Forelimb muscle (tissue), 1 donor: Measurements from ENCODE around the gene CTPS1. TPM values are rescaled to one million over a fixed set of nuclear protein-coding genes. Genes with fewer than 3 reads are reported as not detected.

Experiments used
- DNase-seq: peaks from one replicate; pipeline ENCODE4 v3.0.0-alpha.2; 2013; ENCODE audit warnings: low read depth
- polyA plus RNA-seq: library from polyadenylated mRNA; unstranded; fragments of 120-200 nt; gene quantifications from one replicate; pipeline ENCODE4 v1.2.1, GENCODE V29; 2013; ENCODE audit not compliant: insufficient read length

CTPS1 gene
- polyA plus RNA-seq, 1 donor, result 18.9 TPM

- no peak for DNase-seq
These were observed 17.6 kb downstream of the CTPS1 start for GRCh38 chr1:40997096-40997495.

GRCh38 chr1:40998668-40999067, 19.2 kb downstream of the CTPS1 start:
- DNase-seq, result no peak

DNA sequence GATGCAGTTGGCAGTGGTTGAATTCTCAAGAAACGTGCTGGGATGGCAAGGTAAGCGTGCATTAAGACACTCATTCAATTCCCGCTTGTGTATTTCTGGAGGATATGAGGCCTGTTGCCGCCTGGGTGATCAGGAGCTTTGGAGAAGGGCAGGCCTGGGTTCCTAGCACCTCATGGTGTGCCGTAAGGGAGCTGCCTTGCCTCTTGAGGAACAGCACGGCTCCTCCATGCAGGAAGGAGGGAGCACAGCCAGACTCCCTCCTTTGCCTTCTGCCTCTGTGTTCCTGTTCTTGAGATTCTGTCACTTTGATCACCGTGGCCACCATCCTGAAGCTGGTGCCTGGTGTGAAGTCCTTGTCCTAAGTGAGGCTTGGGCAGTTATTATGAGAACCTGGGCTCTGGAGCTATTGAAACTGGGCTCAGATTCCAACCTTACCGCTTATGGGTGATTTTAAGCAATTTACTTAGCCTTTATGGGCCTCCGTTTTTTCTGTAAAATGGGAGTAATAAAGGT, 23.7 kb downstream of the CTPS1 start:
- DNase-seq, result no peak

DNA sequence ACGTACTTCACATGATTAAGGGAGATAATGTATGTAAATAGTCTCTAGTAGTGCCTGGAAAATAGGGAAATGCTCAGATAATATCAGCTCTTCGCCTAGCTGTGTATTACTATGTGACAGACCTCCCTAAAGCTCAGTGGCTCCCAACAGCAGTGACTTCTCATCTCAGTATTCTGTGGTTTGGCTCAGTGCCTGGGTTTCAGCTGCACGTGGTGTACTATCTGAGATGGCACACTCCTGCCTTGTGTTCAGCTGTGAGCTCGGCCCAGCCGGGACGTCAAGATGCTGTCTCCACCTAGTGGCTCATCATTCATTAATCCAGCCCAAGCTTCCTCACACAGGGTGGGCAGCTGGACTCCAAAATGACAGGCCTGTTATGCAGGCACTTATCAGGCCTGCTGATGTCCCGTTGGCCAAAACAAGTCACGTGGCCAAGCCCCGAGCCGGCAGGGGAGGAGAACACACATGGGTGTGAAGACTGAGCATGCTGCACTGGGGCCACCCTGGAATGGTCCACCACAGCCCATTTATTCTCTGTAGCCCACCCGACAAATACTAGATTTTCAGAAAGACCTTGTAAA, 24.2 kb downstream of the CTPS1 start:
- DNase-seq, result peak; percentile 77

- no peak for DNase-seq
These were observed 26.4 kb downstream of the CTPS1 start for GRCh38 chr1:41005876-41006275.

- no peak for DNase-seq
These were observed 27.7 kb downstream of the CTPS1 start for GRCh38 chr1:41006942-41007865.

- no peak for DNase-seq
These were observed 30.0 kb downstream of the CTPS1 start for GRCh38 chr1:41009466-41009865.

- no peak for DNase-seq
These were observed 30.8 kb downstream of the CTPS1 start for GRCh38 chr1:41010345-41010744.

- DNase-seq, result no peak
These were observed 33.5 kb downstream of the CTPS1 start for GRCh38 chr1:41013024-41013423.

- DNase-seq, result no peak
These were observed 34.3 kb downstream of the CTPS1 start for GRCh38 chr1:41013796-41014195.

GRCh38 chr1:41014871-41015270, 35.4 kb downstream of the CTPS1 start:
- DNase-seq, result no peak

GRCh38 chr1:41015281-41015896, 35.9 kb downstream of the CTPS1 start:
- DNase-seq, result no peak

DNA sequence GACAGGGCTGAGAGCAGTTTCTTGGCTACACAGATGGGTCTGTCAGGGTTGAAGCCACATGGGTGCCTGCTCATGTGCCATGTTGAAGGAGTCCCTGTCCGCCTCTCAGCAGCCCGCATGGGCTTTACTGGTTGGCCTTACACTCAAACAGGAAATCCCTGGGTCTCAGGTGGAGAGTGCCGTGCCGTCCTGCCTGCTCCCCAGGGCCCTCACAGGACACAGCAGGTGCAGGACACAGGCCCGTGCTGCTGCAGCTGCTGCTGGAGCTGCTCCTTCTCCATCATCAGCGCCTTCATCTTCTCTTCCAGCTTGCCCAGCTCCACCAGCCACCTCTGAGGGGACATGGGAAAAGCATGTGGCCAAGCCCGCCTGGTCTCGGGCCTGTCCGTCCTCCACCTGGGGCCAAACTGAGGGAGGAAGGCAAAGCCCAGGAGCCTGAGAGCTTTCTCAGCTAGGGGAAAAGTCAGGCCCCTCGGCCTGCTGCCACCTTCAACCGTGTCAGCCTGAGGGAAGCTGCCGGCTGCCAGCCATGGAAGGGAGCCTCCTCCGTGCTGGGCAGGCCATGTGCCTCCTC, 36.5 kb downstream of the CTPS1 start:
- DNase-seq, result no peak

DNA sequence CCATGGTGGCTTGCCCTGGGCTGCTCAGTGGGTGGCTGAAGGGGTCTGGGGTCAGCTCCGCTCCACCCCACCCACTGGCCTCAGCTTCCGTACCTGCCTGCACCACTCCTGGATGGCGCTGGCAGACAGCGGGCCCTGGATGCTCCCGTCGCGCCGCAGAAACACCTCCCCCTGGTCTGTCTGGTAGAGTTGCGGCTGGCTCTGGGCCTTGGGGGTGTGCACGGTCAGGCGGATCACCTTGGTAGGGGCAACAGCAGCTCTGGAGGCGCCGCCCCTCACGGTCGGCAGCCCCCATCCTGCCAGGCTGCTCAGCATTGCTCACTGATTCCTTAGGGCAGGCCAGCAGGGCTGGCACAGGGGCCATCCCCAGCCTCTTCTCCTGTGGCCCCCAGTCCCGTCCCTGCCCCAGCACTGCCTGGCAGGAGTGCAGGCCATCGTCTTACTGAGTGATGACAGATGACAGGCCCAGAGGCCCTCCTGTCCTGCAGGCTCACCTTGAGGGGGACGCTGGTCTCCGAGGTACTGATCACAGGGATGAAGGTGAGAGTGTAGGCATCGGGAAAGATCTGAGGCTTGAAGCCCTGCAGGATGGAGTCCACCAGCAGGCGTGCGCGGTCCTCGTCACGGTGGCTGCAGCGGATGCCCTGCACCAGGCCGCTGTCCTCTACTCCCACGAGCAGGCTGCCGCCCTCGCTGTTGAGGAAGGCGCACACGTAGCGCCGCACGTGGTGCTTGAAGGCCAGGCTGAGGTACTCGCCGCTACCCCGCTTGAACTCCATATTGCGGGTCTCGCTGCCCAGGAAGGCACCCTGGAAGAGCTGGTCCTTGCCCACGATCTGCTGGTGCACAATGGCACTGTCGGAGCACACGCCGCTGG, 37.9 kb downstream of the CTPS1 start:
- DNase-seq, result no peak

DNA sequence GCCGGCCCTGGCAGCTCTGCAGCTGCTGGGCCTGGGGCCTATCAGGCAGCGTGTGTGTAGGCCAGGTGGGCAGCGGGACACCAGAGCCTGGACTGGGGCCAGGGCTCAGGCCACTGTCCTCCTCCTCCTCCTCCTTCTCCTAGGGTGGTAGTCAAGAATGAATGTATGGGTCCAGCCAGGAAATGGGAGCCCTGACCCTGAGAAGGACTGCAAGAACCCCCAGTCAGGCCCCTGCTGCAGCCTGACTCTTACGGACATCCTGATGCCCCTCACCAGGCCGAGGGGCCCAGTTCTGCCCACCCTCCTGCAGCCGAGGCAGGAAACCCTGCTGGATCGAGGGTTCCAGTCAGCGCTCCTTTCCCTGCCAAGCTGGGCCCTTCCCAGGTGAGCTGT, 38.5 kb downstream of the CTPS1 start:
- no peak for DNase-seq

DNA sequence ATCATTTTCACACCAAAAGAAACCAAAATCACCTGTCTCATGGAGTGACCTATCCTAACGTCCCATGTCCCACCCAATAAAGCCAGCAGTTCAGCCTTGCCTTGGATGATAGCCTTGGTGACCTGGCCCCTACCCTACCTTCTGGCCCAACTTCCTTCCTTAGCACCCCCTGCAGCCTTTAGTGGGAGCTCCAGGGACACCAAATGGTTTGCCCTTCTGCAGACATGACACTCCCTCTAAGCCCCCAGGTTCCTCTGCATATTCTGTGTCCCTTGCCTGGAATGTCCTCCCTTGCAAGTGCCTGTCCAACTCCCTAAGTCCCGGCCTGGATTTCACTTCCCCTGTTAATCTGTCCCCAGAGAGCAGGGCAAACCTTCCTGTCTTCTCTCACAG, 39.9 kb downstream of the CTPS1 start:
- DNase-seq, result no peak

DNA sequence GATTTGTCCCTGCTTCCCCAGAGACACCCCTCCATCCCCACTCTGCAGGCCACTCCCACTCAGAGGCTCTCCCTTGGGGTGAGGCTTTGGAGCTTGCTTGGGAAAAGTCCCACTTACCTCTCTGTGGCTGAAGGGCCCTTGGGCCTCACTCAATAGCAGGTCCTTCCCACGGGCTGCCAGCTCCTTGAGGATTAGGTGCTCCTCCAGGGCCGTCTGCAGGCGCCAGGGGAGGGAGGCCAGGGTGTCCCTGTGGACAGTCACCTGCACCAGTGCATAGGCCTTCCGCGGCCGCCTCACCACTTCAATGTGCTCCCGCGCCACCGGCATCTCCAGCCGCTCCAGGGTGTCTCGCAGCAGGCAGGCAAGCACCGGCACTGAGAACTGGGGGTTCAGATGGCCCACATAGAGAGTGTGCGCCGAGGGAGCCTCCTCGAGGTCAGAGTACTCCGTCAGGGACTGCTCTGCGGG, 40.6 kb downstream of the CTPS1 start:
- no peak for DNase-seq

DNA sequence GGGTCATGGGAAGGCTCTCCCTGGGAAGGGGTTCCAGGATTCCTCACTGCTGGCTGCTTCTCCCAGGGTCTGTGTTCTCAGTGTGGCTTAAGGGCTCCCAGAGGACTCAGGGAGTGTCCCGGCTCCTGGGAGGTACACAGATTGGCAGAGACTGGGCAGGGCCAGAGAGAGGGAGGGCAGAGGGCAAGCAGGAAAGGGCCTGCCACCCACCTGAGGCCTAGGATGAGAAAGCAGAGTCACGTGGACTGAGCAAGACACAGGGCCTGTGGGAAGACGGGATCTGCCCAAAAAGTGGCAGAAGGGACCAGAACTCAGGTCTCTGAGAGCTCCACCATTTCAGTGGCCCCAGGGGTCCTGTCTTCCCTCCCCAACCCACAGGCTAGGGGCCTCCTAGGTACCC, 41.2 kb downstream of the CTPS1 start:
- DNase-seq, result no peak

- no peak for DNase-seq
These were observed 42.2 kb downstream of the CTPS1 start, which contains the start of gene SLFNL1 for GRCh38 chr1:41021526-41022308. TSS of gene SLFNL1 (minus strand) at chr1:41021725. CDS start at chr1:41020660, 1,065 bp downstream.

- DNase-seq, result no peak
These were observed 42.9 kb downstream of the CTPS1 start for GRCh38 chr1:41022424-41022823.
